NCI-H345 treated with DMSO at 0.1 percent for 48 hours (cell line): ENCODE results near the gene UGP2.

ENCODE experiments used
- DNase-seq: peaks from one replicate; lab custom pipeline; 2025; ENCODE audit not compliant: unreplicated experiment; lab: John Stamatoyannopoulos, UW

Gene UGP2

GRCh38 chr2:63863707-63864106 lies 22.0 kb downstream of the UGP2 start:
- DNase-seq = no peak

- DNase-seq = no peak
These were observed 23.6 kb downstream of the UGP2 start for GRCh38 chr2:63865159-63865799.

GRCh38 chr2:63866009-63866709 lies 24.5 kb downstream of the UGP2 start:
- DNase-seq = no peak

GRCh38 chr2:63870679-63871078 lies 29.0 kb downstream of the UGP2 start:
- no peak for DNase-seq

- DNase-seq = no peak
These were observed 30.2 kb downstream of the UGP2 start for GRCh38 chr2:63871864-63872263.

- no peak for DNase-seq
These were observed 31.1 kb downstream of the UGP2 start for GRCh38 chr2:63872571-63873328.

- no peak for DNase-seq
These were observed 32.8 kb downstream of the UGP2 start for GRCh38 chr2:63874204-63875130.

- no peak for DNase-seq
These were observed 33.4 kb downstream of the UGP2 start for GRCh38 chr2:63875131-63875527.

- DNase-seq = no peak
These were observed 34.0 kb downstream of the UGP2 start for GRCh38 chr2:63875559-63876245.

- DNase-seq = no peak
These were observed 34.6 kb downstream of the UGP2 start for GRCh38 chr2:63876311-63876710.

GRCh38 chr2:63878486-63878885 lies 36.8 kb downstream of the UGP2 start:
- DNase-seq = no peak

- no peak for DNase-seq
These were observed 38.3 kb downstream of the UGP2 start for GRCh38 chr2:63879876-63880433.

GRCh38 chr2:63880625-63881024 lies 38.9 kb downstream of the UGP2 start:
- no peak for DNase-seq

GRCh38 chr2:63881205-63881604 lies 39.5 kb downstream of the UGP2 start:
- DNase-seq = no peak

GRCh38 chr2:63882395-63883105 lies 40.9 kb downstream of the UGP2 start:
- no peak for DNase-seq

- no peak for DNase-seq
These were observed 44.7 kb downstream of the UGP2 start for GRCh38 chr2:63886445-63886844.

- no peak for DNase-seq
These were observed 46.4 kb downstream of the UGP2 start for GRCh38 chr2:63888053-63888452.

- peak; percentile 10 for DNase-seq
These were observed 47.0 kb downstream of the UGP2 start for GRCh38 chr2:63888490-63889402.
